ENCODE data around the gene NR1H4. TPM values are rescaled to one million over a fixed set of nuclear protein-coding genes. Genes with fewer than 3 reads are reported as not detected.

Gene NR1H4
- total and polyA plus RNA-seq, 2 of the 13 experiments (the other 11 are each of a cell fraction or from before 2014, with no cell fraction given), result 27.3 to 114 TPM

- TF ChIP-seq PAWR (CRISPR knock-in tag; IDR thresholded peaks at IDR 0.05; ENCODE audit: borderline replicate concordance) (no peak), RFXANK (CRISPR knock-in tag; IDR thresholded peaks at IDR 0.05) (no peak), HINFP (CRISPR knock-in tag; IDR thresholded peaks at IDR 0.05; ENCODE audit: low read depth) (no peak), ARNTL (CRISPR knock-in tag; IDR thresholded peaks at IDR 0.05) (no peak), THAP8 (CRISPR knock-in tag; IDR thresholded peaks at IDR 0.05; ENCODE audit: borderline replicate concordance) (no peak), NFIC (IDR thresholded peaks at IDR 0.05; ENCODE audit: low read length) (peak; percentile 58; the same call in 1 of the 2 replicates), MAFF (IDR thresholded peaks at IDR 0.05; ENCODE audit: low read depth, low read length) (peak; percentile 26; the same call in 1 of the 2 replicates), MIXL1 (CRISPR knock-in tag; IDR thresholded peaks at IDR 0.05) (0 out of 2 replicates have a peak, but pooled peaks have one; percentile 51), SOX6 (IDR thresholded peaks at IDR 0.05) (no peak), SOX6 (CRISPR knock-in tag; IDR thresholded peaks at IDR 0.05) (peak; percentile 50; the same call in 1 of the 2 replicates), ZFP62 (CRISPR knock-in tag; IDR thresholded peaks at IDR 0.05) (no peak), GATAD2A (CRISPR knock-in tag; IDR thresholded peaks at IDR 0.05) (peak; percentile 51; the same call in 1 of the 2 replicates)
Measured at GRCh38 chr12:100442403-100442802, 31.3 kb upstream of the NR1H4 start (continued).

GRCh38 chr12:100443434-100443833 is 30.2 kb upstream of the NR1H4 start:
- peaks cover 83% of the 10 kb centered on the region for H3K4me1 ChIP-seq (ENCODE audit: insufficient read depth, low read length)
- H3K9ac ChIP-seq (ENCODE audit: insufficient read depth, low read depth, low read length), result no peak overlapping the region
- DNase-seq (ENCODE audit: low spot score), result no peak
- in situ Hi-C loops (cut with HindIII; ENCODE audit: extremely low pct_ligation_motif_present, low pct_unique_long_range_greater_than_20kb) (no loop called here), intact Hi-C loops (cut with micrococcal nuclease; ENCODE audit: unreplicated experiment) (no loop called here)
- ChIA-PET CTCF (ENCODE audit: low intra/inter-chr PET ratio, low total read pairs) (no interaction called here), POLR2A (interaction anchor here (1.7 kb wide), 1 partner anchor 34 kb away, joined by 7 read pairs; no protein-coding TSS in a partner anchor)
- H3K4me3 ChIP-seq (replicated peaks in 1 of 3; ENCODE audit: insufficient read depth in 1 of 3, low read depth in 2 of 3, low read length in 3 of 3), result no peak overlapping the region
- no peak overlapping the region for H3K4me2 ChIP-seq (ENCODE audit: low read depth, low read length)
- H4K20me1 ChIP-seq (ENCODE audit: insufficient read depth, low read length), result no peaks in the 10 kb centered on the region
- no peak for FAIRE-seq
- BruUV-seq (replicated peaks), result no TSS peak
- no peaks in the 10 kb centered on the region for H3K27me3 ChIP-seq (ENCODE audit: control insufficient read depth in 1 of 2, insufficient read depth in 2 of 2, low read length in 2 of 2)
- WGBS (ENCODE audit: low lambda C conversion rate), result 96% methylated on average over 1 of the region's 1 CpG
- ATAC-seq, result no peak
- H2AFZ ChIP-seq (ENCODE audit: low read length), result no peak overlapping the region
- H3K9me3 ChIP-seq (ENCODE audit: low read length), result no peaks in the 10 kb centered on the region
- H3K27ac ChIP-seq (ENCODE audit: extremely low read length, insufficient read depth, low read length), result no peak overlapping the region
- H3K36me3 ChIP-seq (replicated peaks in 1 of 2; ENCODE audit: control insufficient read depth in 1 of 2, insufficient read depth in 2 of 2, low read length in 2 of 2), result no peaks in the 10 kb centered on the region
- no peaks in the 10 kb centered on the region for H3K79me2 ChIP-seq (ENCODE audit: insufficient read depth, low read length)
- no peak for TF ChIP-seq ZNF569 (CRISPR knock-in tag; IDR thresholded peaks at IDR 0.05; ENCODE audit: borderline replicate concordance)
- TF ChIP-seq BCL6 (CRISPR knock-in tag; IDR thresholded peaks at IDR 0.05), result no peak
- TF ChIP-seq ZNF576 (CRISPR knock-in tag; IDR thresholded peaks at IDR 0.05), result no peak
- TF ChIP-seq SMC3 (IDR thresholded peaks at IDR 0.05; ENCODE audit: low read length), result no peak
- no peak for TF ChIP-seq CENPBD1 (CRISPR knock-in tag; IDR thresholded peaks at IDR 0.05; ENCODE audit: borderline replicate concordance, low read depth)
- TF ChIP-seq CSRNP2 (CRISPR knock-in tag; conservative IDR thresholded peaks at IDR 0.05; ENCODE audit: low read depth), result no peak
- no peak for TF ChIP-seq HINFP (CRISPR knock-in tag; IDR thresholded peaks at IDR 0.05; ENCODE audit: low read depth)
- no peak for TF ChIP-seq NFIC (IDR thresholded peaks at IDR 0.05; ENCODE audit: low read length)
- TF ChIP-seq ZNF33B (CRISPR knock-in tag; IDR thresholded peaks at IDR 0.05), result no peak
- TF ChIP-seq TEAD3 (CRISPR knock-in tag; optimal IDR thresholded peaks at IDR 0.05; ENCODE audit: borderline replicate concordance), result no peak
